A673 (cell line): ENCODE measurements around the gene MYOC. TPM values are rescaled to one million over a fixed set of nuclear protein-coding genes. Genes with fewer than 3 reads are reported as not detected.

Experiments used
- BruUV-seq: library from RNA; stranded (reverse); fragments of 400-500 nt; replicated peaks from 2 replicates; lab custom pipeline; 2021; lab: Mats Ljungman, UMichigan
- CTCF ChIA-PET: fragments of 300-600 bp; sonication (Branson Sonifier 250); formaldehyde crosslinking; loops from one replicate; lab custom pipeline; 2022; ENCODE audit warnings: antibody characterized with exemption; lab: Charles Lee
- POLR2A ChIA-PET: fragments of 300-600 bp; sonication (Branson Sonifier 250); formaldehyde crosslinking; loops from one replicate; lab custom pipeline; 2022; ENCODE audit warnings: antibody characterized with exemption; ENCODE audit not compliant: low non-redundant PET; lab: Charles Lee
- DNase-seq: peaks from one replicate; pipeline ENCODE4 v3.0.0-alpha.2; 2015; ENCODE audit warnings: low spot score
- H3K27ac ChIP-seq: fragments of 200-600 bp; sonication (generic); 2 replicates; pipeline ENCODE4 v1.5.1; 2016; ENCODE audit warnings: mixed run types, low read depth, mild to moderate bottlenecking, mixed read lengths, antibody characterized with exemption, low read length; ENCODE audit not compliant: poor library complexity, severe bottlenecking
- H3K27me3 ChIP-seq: fragments of 200-600 bp; sonication (generic); replicated peaks from 2 replicates; pipeline ENCODE4 v1.6.1; 2017; ENCODE audit warnings: mixed run types, low read depth, mild to moderate bottlenecking, mixed read lengths, antibody characterized with exemption, low read length; ENCODE audit not compliant: insufficient read depth, poor library complexity
- H3K36me3 ChIP-seq: fragments of 200-600 bp; sonication (generic); 2 replicates; pipeline ENCODE4 v1.6.1; 2016; ENCODE audit warnings: mixed run types, mild to moderate bottlenecking, mixed read lengths, antibody characterized with exemption, low read length; ENCODE audit not compliant: insufficient read depth, poor library complexity, severe bottlenecking
- H3K4me1 ChIP-seq: fragments of 200-600 bp; sonication (generic); 2 replicates; pipeline ENCODE4 v1.6.1; 2017; ENCODE audit warnings: mixed run types, mild to moderate bottlenecking, mixed read lengths, antibody characterized with exemption, low read length; ENCODE audit not compliant: insufficient read depth, poor library complexity, severe bottlenecking
- H3K4me3 ChIP-seq: fragments of 200-600 bp; sonication (generic); 2 replicates; pipeline ENCODE4 v1.5.1; 2016; ENCODE audit warnings: low read depth, mixed run types, mild to moderate bottlenecking, mixed read lengths, low read length; ENCODE audit not compliant: poor library complexity, severe bottlenecking
- H3K9me3 ChIP-seq: fragments of 200-600 bp; sonication (generic); 2 replicates; pipeline ENCODE4 v1.6.1; 2016; ENCODE audit warnings: mixed run types, low read depth, mild to moderate bottlenecking, mixed read lengths, antibody characterized with exemption, low read length; ENCODE audit not compliant: poor library complexity, severe bottlenecking
- CTCF ChIP-seq: fragments of 300-800, 200-600 bp; sonication (generic); conservative IDR thresholded peaks from 2 replicates; pipeline ENCODE4 v1.5.1; 2017; ENCODE audit warnings: low read depth, mild to moderate bottlenecking, antibody characterized with exemption, low read length, moderate library complexity, mixed read lengths
- EZH2 ChIP-seq: fragments of 200-600 bp; sonication (generic); IDR thresholded peaks from 2 replicates; pipeline ENCODE4 v1.6.1; 2017; ENCODE audit warnings: borderline replicate concordance, low read depth, mild to moderate bottlenecking, mixed read lengths, antibody characterized with exemption, low read length; ENCODE audit not compliant: poor library complexity, severe bottlenecking
- intact Hi-C: fragments of 100-400 bp; cut with micrococcal nuclease; formaldehyde crosslinking; loops from one replicate; pipeline ENCODE4 v1.10.0; 2022; ENCODE audit not compliant: unreplicated experiment
- total RNA-seq: library from RNA; stranded (reverse); gene quantifications from 2 replicates; pipeline ENCODE4 v1.2.3, GENCODE V29; 2021

The MYOC gene
- total RNA-seq, 1 experiment from 2014 or later: not detected

GRCh38 chr1:171683870-171684269, 31.4 kb upstream of the MYOC start:
- BruUV-seq: no TSS peak
- ChIA-PET CTCF (no interaction called here), POLR2A (no interaction called here)
- H3K36me3 ChIP-seq: no peaks in the 10 kb centered on the region
- TF ChIP-seq EZH2: no peak
- no peak for TF ChIP-seq CTCF
- DNase-seq: no peak
- H3K9me3 ChIP-seq: no peaks in the 10 kb centered on the region
- H3K27me3 ChIP-seq: no peaks in the 10 kb centered on the region
- intact Hi-C loops: loop anchor here (2.0 kb wide), 1 partner anchor 19 kb away; no protein-coding TSS in a partner anchor
- no peak overlapping the region for H3K27ac ChIP-seq
- H3K4me3 ChIP-seq: no peak overlapping the region
- H3K4me1 ChIP-seq: no peaks in the 10 kb centered on the region

GRCh38 chr1:171680339-171680738, 27.9 kb upstream of the MYOC start:
- Histone ChIP-seq H3K4me1 (peaks cover 4% of the 10 kb centered on the region), H3K9me3 (no peaks in the 10 kb centered on the region), H3K36me3 (no peaks in the 10 kb centered on the region), H3K27ac (no peak overlapping the region), H3K4me3 (no peak overlapping the region), H3K27me3 (no peaks in the 10 kb centered on the region)
- no TSS peak for BruUV-seq
- ChIA-PET CTCF (no interaction called here), POLR2A (no interaction called here)
- TF ChIP-seq CTCF (no peak), EZH2 (no peak)
- intact Hi-C loops: no loop called here
- DNase-seq: no peak

- intact Hi-C loops: no loop called here
- Histone ChIP-seq H3K4me3 (no peak overlapping the region), H3K4me1 (peaks cover 4% of the 10 kb centered on the region), H3K27ac (no peak overlapping the region), H3K9me3 (no peaks in the 10 kb centered on the region), H3K27me3 (no peaks in the 10 kb centered on the region), H3K36me3 (no peaks in the 10 kb centered on the region)
- TF ChIP-seq EZH2 (no peak), CTCF (no peak)
- ChIA-PET POLR2A (no interaction called here), CTCF (interaction anchor here (0.6 kb wide), 1 partner anchor 191 kb away, joined by 4 read pairs; no protein-coding TSS in a partner anchor)
- no TSS peak for BruUV-seq
- DNase-seq: peak; percentile 44
These were observed 24.3 kb upstream of the MYOC start for GRCh38 chr1:171676823-171677222.
